ENCODE data around the gene UBE3C.

UBE3C gene

GRCh38 chr7:157294773-157295172, 156.0 kb downstream of the UBE3C start:
- DNase-seq (ENCODE audit: low read depth): no peak

GRCh38 chr7:157295338-157295737, 156.6 kb downstream of the UBE3C start:
- no peak for DNase-seq (ENCODE audit: low read depth)

- DNase-seq (ENCODE audit: low read depth): no peak
Measured at GRCh38 chr7:157297185-157297584, 158.5 kb downstream of the UBE3C start.

GRCh38 chr7:157299317-157299612, 160.5 kb downstream of the UBE3C start:
- DNase-seq (ENCODE audit: low read depth): no peak

- no peak for DNase-seq (ENCODE audit: low read depth)
Measured at GRCh38 chr7:157299613-157300368, 161.1 kb downstream of the UBE3C start.

DNA sequence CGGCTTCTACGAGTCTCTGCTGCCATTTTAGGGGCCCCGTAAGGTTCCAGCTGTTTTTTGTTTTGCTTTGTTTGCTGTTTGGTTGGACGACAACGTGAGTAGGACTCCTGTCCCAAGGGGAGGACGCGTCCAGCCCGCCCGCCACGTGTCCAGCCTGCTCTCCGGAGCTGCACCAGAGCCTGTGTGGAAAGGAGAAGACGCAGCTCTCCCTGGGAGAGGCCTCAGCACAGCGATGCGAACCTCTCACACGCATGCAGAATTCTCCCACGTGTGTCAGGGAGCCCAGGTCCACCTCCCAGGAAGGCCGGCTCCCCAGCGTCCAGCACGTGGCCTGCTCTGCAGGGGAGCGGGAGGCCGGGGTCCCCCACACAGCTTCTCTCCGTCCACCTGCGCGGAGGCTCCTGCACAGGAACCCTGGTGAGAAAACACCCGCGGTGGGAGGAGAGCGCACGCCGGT, 161.7 kb downstream of the UBE3C start:
- DNase-seq (ENCODE audit: low read depth): no peak

DNA sequence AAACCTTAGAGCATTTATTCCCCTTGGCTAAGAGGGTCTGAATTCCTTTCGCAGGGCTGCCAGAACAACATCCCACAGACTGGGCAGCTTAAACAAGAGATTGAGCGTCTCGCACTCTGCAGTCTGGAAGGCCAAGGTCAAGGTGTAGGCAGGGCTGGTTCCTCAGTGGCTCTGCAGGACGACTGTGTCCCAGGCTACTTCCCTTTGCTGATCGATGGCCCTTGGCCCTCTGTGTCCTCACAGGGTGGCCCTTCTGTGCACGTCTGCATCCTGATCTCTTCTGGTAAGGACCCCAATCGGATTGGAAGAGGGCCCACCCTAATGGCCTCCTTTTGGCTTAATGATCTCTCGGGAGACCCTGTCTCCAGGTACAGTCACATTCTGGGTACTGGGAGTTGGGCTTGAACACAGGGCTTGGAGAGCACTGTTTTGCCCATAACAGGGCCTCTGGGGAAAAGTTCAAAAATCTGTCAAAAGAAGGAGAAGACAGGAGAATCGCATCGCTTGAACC, 162.9 kb downstream of the UBE3C start:
- no peak for DNase-seq (ENCODE audit: low read depth)

DNA sequence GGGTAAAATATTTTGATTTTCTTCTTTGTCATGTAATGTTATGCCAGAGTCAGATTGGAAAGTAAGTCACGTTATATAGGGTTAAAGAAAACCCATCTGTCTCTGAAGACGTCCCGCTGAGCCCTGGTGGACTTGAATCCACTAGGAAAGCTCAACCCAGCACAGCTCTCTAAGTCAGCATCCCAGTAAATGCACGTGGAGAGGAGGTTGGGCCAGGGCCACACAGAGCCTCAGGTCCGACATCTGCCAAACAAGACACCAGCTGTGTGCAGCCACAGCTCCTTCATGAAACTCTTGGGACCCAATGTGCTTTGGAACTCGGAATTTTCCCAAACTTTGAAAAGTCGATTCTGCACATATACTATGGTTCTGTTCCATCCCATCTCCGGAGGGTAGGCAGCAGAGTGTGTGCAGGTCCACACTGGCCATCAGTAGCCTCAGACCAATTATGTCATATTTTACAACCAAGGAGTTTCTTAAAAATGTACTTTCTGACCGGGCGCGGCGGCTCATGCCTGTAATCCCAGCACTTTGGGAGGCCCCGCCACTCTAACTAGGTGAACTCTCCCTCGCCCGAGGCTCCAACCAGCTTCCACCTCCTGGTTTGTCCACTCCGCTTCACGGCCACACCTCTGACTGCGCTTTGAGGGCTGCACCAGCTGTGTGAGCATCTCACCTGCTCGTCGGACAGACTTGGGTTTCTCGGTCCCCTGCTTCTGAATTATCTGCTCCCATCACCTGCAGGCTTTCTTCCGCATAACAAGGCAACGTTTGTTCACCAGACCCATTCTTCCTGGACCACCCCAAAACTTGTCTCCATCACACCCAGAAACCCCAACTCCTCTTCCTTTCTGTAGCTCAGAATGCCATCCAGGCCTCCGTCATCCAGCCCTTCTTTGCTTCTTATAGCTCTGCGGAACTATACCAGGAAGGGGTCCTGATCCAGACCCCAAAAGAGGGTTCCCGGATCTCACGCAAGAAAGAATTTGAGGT, 168.4 kb downstream of the UBE3C start:
- no peak for DNase-seq (ENCODE audit: low read depth)

GRCh38 chr7:157309988-157310668, 171.4 kb downstream of the UBE3C start:
- peak; percentile 72 for DNase-seq (ENCODE audit: low read depth)

- no peak for DNase-seq (ENCODE audit: low read depth)
Measured at GRCh38 chr7:157310676-157311185, 172.0 kb downstream of the UBE3C start.

- DNase-seq (ENCODE audit: low read depth): no peak
Measured at GRCh38 chr7:157312941-157313340, 174.2 kb downstream of the UBE3C start.

DNA sequence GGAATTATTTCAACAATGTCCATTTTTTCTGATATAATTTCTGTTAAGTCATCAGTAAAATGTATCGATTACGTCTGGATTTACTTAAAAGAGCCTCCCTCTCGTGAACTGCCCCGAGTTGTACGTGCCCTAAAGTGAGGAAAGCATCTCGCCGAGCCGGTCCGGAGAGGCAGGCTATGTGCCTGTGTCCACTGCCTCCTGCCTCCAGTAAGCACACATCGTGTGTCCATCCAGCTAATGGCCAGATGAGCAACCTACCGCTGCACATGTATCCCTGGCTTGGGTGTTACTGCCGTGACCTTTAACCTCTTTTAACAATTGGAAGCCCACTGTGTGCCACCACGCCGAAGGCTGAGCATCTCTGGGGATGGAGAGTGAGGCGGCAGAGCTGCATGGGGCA, 174.9 kb downstream of the UBE3C start:
- DNase-seq (ENCODE audit: low read depth): no peak

- DNase-seq (ENCODE audit: low read depth): no peak
Measured at GRCh38 chr7:157318015-157318706, 179.4 kb downstream of the UBE3C start.
